Panc1 (cell line): ENCODE data around the gene CAST. TPM values are rescaled to one million over a fixed set of nuclear protein-coding genes. Genes with fewer than 3 reads are reported as not detected.

Experiments used
- ATAC-seq: fragments of 200-7000 bp; cut with Tn5 transposase; 2 replicates; pipeline ENCODE4 v1.9.1; 2020; ENCODE audit warnings: mild to moderate bottlenecking, moderate library complexity
- BruUV-seq: library from RNA; stranded (reverse); fragments of 400-500 nt; replicated peaks from 2 replicates; lab custom pipeline; 2021; lab: Mats Ljungman, UMichigan
- CTCF ChIA-PET: fragments of 300-600 bp; sonication (Branson Sonifier 250); formaldehyde crosslinking; loops from one replicate; lab custom pipeline; 2022; ENCODE audit warnings: antibody characterized with exemption; lab: Charles Lee
- POLR2A ChIA-PET: fragments of 300-600 bp; sonication (Branson Sonifier 250); formaldehyde crosslinking; loops from one replicate; lab custom pipeline; 2022; ENCODE audit warnings: antibody characterized with exemption; lab: Charles Lee
- DNase-seq: peaks from one replicate; pipeline ENCODE4 v3.0.0-alpha.2; 2010; ENCODE audit warnings: low read depth, low spot score
- H3K27ac ChIP-seq: 2 replicates; pipeline ENCODE4 v1.5.1; 2011; ENCODE audit warnings: mild to moderate bottlenecking, low read length, inconsistent platforms
- H3K27me3 ChIP-seq: fragments of 200-500 bp; sonication (Bioruptor generic); 2 replicates; pipeline ENCODE4 v1.6.0; 2014; ENCODE audit warnings: low read length, inconsistent platforms; ENCODE audit not compliant: control insufficient read depth, insufficient read depth
- H3K36me3 ChIP-seq: fragments of 200-500 bp; sonication (Bioruptor generic); 2 replicates; pipeline ENCODE4 v1.5.1; 2014; ENCODE audit warnings: inconsistent platforms, mild to moderate bottlenecking, low read length, moderate library complexity; ENCODE audit not compliant: control insufficient read depth, insufficient read depth
- H3K4me1 ChIP-seq: 2 replicates; pipeline ENCODE4 v1.5.1; 2011; ENCODE audit warnings: inconsistent platforms, mild to moderate bottlenecking, low read length, moderate library complexity; ENCODE audit not compliant: control insufficient read depth, insufficient read depth
- H3K4me3 ChIP-seq, 2 experiments: 2 replicates each; pipeline ENCODE4 v1.5.1; 2011 to 2012; ENCODE audit warnings: low read depth in 2 of 2, low read length in 2 of 2, mild to moderate bottlenecking in 2 of 2, inconsistent platforms in 1 of 2, moderate library complexity in 1 of 2
- H3K9me3 ChIP-seq: fragments of 200-500 bp; sonication (Bioruptor generic); 2 replicates; pipeline ENCODE4 v1.5.1; 2014; ENCODE audit warnings: low read depth, mild to moderate bottlenecking, inconsistent platforms, low read length, moderate library complexity; ENCODE audit not compliant: control insufficient read depth, insufficient read depth
- CTCF ChIP-seq: fragments of 450-650 bp; IDR thresholded peaks from 2 replicates; pipeline ENCODE4 v1.5.1; 2017; ENCODE audit warnings: mild to moderate bottlenecking
- POLR2AphosphoS5 ChIP-seq: IDR thresholded peaks from 2 replicates; pipeline ENCODE4 v1.6.1; 2012; ENCODE audit warnings: mild to moderate bottlenecking, low read depth, low read length, moderate library complexity
- SIN3A ChIP-seq: IDR thresholded peaks from 2 replicates; pipeline ENCODE4 v1.6.1; 2012; ENCODE audit warnings: low read depth, mild to moderate bottlenecking, low read length, moderate library complexity, borderline replicate concordance; ENCODE audit not compliant: insufficient read depth
- TCF7L2 ChIP-seq: IDR thresholded peaks from 2 replicates; pipeline ENCODE4 v1.6.1; 2011; ENCODE audit warnings: mild to moderate bottlenecking, low read depth, low read length, inconsistent platforms
- in situ Hi-C: cut with HindIII; loops from 2 replicates; pipeline ENCODE4 v1.10.0; 2016; ENCODE audit warnings: low sequenced_read_pairs, low pct_unique_long_range_greater_than_20kb
- intact Hi-C: fragments of 100-400 bp; cut with micrococcal nuclease; formaldehyde crosslinking; loops from one replicate; pipeline ENCODE4 v1.10.0; 2022; ENCODE audit not compliant: unreplicated experiment
- total RNA-seq: library from RNA; stranded (reverse); gene quantifications from one replicate; pipeline ENCODE4 v1.2.1, GENCODE V29; 2021; ENCODE audit not compliant: unreplicated experiment
- TF ChIP-seq, protein P1 (sequence below), 2 experiments: IDR thresholded peaks; 2 replicates each; pipeline ENCODE4 v1.6.1; 2011 to 2012; ENCODE audit warnings: low read depth in 2 of 2, control low read depth in 1 of 2, low read length in 1 of 2, mild to moderate bottlenecking in 1 of 2, moderate library complexity in 1 of 2; ENCODE audit not compliant: insufficient read depth in 1 of 2

Gene CAST
- total RNA-seq, 1 experiment from 2014 or later: 212 TPM

DNA sequence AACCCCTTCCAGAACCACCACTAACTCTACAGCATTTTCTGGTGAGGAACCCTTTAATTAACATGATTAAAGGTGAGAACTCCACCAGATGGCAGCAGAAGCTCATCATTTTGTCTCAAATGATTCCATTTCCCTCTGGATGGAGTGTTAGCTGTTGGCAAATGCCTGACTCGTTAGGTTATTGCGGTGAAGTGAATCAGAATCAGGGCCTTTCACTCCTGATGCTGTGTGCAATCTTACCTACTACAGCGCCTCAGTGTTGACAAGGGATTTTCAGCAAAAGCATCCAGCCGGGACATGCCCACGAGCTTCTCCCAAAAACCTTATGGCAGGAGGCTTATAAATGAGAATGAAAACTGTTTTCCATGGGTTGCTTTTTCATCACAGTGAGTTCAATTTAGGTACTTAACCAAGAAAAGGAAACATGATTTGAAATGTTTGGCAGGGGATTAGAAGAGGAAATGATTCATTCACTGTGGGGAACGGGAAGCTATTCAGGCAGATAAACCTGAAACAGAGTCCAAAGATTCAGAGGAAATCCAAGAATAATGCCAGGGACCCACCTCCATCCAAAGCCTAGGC lies 48.0 kb upstream of the CAST start:
- intact Hi-C loops (loop anchor here (1.0 to 10.0 kb wide), 4 partner anchors 75 to 551 kb away; no protein-coding TSS in a partner anchor), in situ Hi-C loops (no loop called here)
- H3K4me1 ChIP-seq: no peaks in the 10 kb centered on the region; the same call in 1 of the 2 replicates
- peak overlapping the region in 1 of 2 experiments; percentile 26; a peak in 2 of 4 replicates for H3K4me3 ChIP-seq
- BruUV-seq: no TSS peak
- ChIA-PET POLR2A (no interaction called here), CTCF (interaction anchor here (0.5 to 1.5 kb wide), 7 partner anchors 10 to 548 kb away, joined by 3 to 13 read pairs (median 3); partner anchors contain the start of gene LIX1)
- TF ChIP-seq SIN3A (no peak), CTCF (peak; percentile 66)
- H3K27me3 ChIP-seq: peaks cover 3% of the 10 kb centered on the region; the same call in 1 of the 2 replicates
- no peak overlapping the region for H3K27ac ChIP-seq
- peak; percentile 93 for ATAC-seq
- no peaks in the 10 kb centered on the region for H3K9me3 ChIP-seq
- H3K36me3 ChIP-seq: no peaks in the 10 kb centered on the region
- peak; percentile 96 for DNase-seq

DNA sequence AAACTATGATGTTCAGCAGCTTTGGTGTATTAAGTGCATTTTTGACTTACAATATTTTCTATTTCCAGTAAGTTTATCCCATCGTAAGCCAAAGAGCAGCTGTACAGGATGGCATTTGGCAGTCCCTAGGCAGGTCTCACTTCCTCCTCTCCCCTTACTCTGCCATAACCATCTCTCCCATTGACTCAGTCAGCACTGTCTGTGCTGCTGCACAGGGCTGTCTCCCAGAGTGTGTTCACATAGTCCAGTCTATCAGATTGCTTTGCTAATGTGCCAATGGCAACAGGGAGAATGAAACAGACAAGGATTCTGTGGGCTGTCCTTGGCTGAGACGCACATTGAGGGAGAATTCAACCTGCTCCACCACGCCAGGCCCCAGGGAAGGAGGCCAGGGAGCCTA lies 47.0 kb upstream of the CAST start:
- in situ Hi-C loops: no loop called here
- TF ChIP-seq POLR2AphosphoS5: no peak
- no peak for TF ChIP-seq CTCF
- TF ChIP-seq, protein P1, sequence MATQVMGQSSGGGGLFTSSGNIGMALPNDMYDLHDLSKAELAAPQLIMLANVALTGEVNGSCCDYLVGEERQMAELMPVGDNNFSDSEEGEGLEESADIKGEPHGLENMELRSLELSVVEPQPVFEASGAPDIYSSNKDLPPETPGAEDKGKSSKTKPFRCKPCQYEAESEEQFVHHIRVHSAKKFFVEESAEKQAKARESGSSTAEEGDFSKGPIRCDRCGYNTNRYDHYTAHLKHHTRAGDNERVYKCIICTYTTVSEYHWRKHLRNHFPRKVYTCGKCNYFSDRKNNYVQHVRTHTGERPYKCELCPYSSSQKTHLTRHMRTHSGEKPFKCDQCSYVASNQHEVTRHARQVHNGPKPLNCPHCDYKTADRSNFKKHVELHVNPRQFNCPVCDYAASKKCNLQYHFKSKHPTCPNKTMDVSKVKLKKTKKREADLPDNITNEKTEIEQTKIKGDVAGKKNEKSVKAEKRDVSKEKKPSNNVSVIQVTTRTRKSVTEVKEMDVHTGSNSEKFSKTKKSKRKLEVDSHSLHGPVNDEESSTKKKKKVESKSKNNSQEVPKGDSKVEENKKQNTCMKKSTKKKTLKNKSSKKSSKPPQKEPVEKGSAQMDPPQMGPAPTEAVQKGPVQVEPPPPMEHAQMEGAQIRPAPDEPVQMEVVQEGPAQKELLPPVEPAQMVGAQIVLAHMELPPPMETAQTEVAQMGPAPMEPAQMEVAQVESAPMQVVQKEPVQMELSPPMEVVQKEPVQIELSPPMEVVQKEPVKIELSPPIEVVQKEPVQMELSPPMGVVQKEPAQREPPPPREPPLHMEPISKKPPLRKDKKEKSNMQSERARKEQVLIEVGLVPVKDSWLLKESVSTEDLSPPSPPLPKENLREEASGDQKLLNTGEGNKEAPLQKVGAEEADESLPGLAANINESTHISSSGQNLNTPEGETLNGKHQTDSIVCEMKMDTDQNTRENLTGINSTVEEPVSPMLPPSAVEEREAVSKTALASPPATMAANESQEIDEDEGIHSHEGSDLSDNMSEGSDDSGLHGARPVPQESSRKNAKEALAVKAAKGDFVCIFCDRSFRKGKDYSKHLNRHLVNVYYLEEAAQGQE (IDR thresholded peaks at IDR 0.05; ENCODE audit: insufficient read depth in 1 of 2, low read depth in 2 of 2, low read length in 1 of 2): no peak
- TF ChIP-seq SIN3A: no peak
- TF ChIP-seq TCF7L2: no peak

More for the DNA sequence above, 47.0 kb upstream of the CAST start:
- ChIA-PET CTCF (interaction anchor here (1.5 kb wide), 1 partner anchor 88 kb away, joined by 3 read pairs; no protein-coding TSS in a partner anchor), POLR2A (interaction anchor here (0.6 kb wide), 1 partner anchor 16 kb away, joined by 3 read pairs; no protein-coding TSS in a partner anchor)
- H3K36me3 ChIP-seq: no peaks in the 10 kb centered on the region
- H3K27ac ChIP-seq: no peak overlapping the region
- BruUV-seq: no TSS peak
- H3K4me3 ChIP-seq: no peak overlapping the region
- DNase-seq (no peak), ATAC-seq (no peak)
- no peaks in the 10 kb centered on the region; the same call in 1 of the 2 replicates for H3K4me1 ChIP-seq
- intact Hi-C loops: loop anchor here (2.0 to 10.0 kb wide), 3 partner anchors 74 to 550 kb away; no protein-coding TSS in a partner anchor
- H3K27me3 ChIP-seq: peaks cover 3% of the 10 kb centered on the region; the same call in 1 of the 2 replicates
- H3K9me3 ChIP-seq: no peaks in the 10 kb centered on the region
